OCI-LY1 (cell line): ENCODE data around the gene HNRNPL.
"Not testable (repeated sequence)": the region's sequence is repeated elsewhere in the genome, so short reads cannot be mapped to it uniquely, and the experiment has no call there.

Source experiments
- CTCF ChIP-seq: fragments of 200-600 bp; sonication (generic), shearing (Covaris generic); IDR thresholded peaks from 2 replicates; pipeline ENCODE4 v1.5.1; 2017; ENCODE audit warnings: mild to moderate bottlenecking, antibody characterized with exemption, low read length, moderate library complexity, mixed read lengths
- EZH2 ChIP-seq: fragments of 200-600 bp; sonication (generic), shearing (Covaris generic); IDR thresholded peaks from 2 replicates; pipeline ENCODE4 v1.8.0; 2017; ENCODE audit warnings: borderline replicate concordance, mixed run types, mild to moderate bottlenecking, antibody characterized with exemption, low read length, moderate library complexity, mixed read lengths

- TF ChIP-seq EZH2, CTCF: not testable (repeated sequence)
Observed at GRCh38 chr19:38884691-38885090, 34.9 kb upstream of the HNRNPL start.
